Colonic mucosa (tissue), 4 donors: ENCODE measurements around the gene ARHGAP32. TPM values are rescaled to one million over a fixed set of nuclear protein-coding genes. Genes with fewer than 3 reads are reported as not detected.

ENCODE experiments used
- DNase-seq: peaks from one replicate; pipeline ENCODE4 v3.0.0-alpha.2; 2020
- H3K27ac ChIP-seq: fragments of 200-600 bp; one replicate; pipeline ENCODE4 v1.8.0; 2021
- H3K27me3 ChIP-seq: fragments of 200-600 bp; one replicate; pipeline ENCODE4 v1.8.0; 2021
- H3K36me3 ChIP-seq: fragments of 200-600 bp; one replicate; pipeline ENCODE4 v1.8.0; 2021
- H3K4me1 ChIP-seq: fragments of 200-600 bp; one replicate; pipeline ENCODE4 v1.8.0; 2021; ENCODE audit warnings: mild to moderate bottlenecking
- H3K4me3 ChIP-seq: fragments of 200-600 bp; one replicate; pipeline ENCODE4 v1.8.0; 2021
- H3K9ac ChIP-seq, 2 donors: one replicate each; pipeline ENCODE4 v1.7.0; 2013; ENCODE audit warnings: control low read depth in 2 of 2, low read depth in 2 of 2, low read length in 2 of 2
- H3K9me3 ChIP-seq: fragments of 200-600 bp; one replicate; pipeline ENCODE4 v1.8.0; 2021
- CTCF ChIP-seq: fragments of 200-600 bp; IDR thresholded peaks from one replicate; pipeline ENCODE4 v1.8.0; 2022; ENCODE audit warnings: antibody characterized with exemption, mild to moderate bottlenecking
- intact Hi-C: fragments of 100-400 bp; cut with DNase I; formaldehyde crosslinking; loops from one replicate; pipeline ENCODE4 v1.14.1; 2022
- total RNA-seq, 2 donors: library from RNA; stranded (reverse); fragmentation: NEBNext Ultra II Directional in 1 of 2; extraction: Animal tissue kit (Norgen Biotek cat#: 25700) in 1 of 2; gene quantifications; one replicate each; pipeline ENCODE4 v1.2.1, GENCODE V29; 2021
- donor health status: healthy.
- donor health status: DM: no; HTN: no; CAD: no.
- donor health status: DM: no; HTN: no; CAD: no.

ARHGAP32 gene
- total RNA-seq, 2 donors from 2014 or later: 52.6 to 65.7 TPM

GRCh38 chr11:128942817-128943427 is 249.2 kb downstream of the ARHGAP32 start, which contains the start of gene TP53AIP1:
TSS of gene TP53AIP1 (minus strand) at chr11:128942871. CDS start at chr11:128937818, 5,053 bp downstream.
- Histone ChIP-seq H3K27me3 (no peaks in the 10 kb centered on the region), H3K9ac (no peak within 1 kb of the TSS), H3K36me3 (no peaks in the 10 kb centered on the region), H3K4me1 (no peaks in the 10 kb centered on the region), H3K9me3 (no peaks in the 10 kb centered on the region), H3K4me3 (no peak within 1 kb of the TSS), H3K27ac (no peak within 1 kb of the TSS)
- DNase-seq: no peak
- no peak for TF ChIP-seq CTCF
- intact Hi-C loops: no loop called here

- intact Hi-C loops: no loop called here
- H3K4me3 ChIP-seq: no peak overlapping the region
- no peaks in the 10 kb centered on the region for H3K9me3 ChIP-seq
- no peaks in the 10 kb centered on the region for H3K27me3 ChIP-seq
- H3K9ac ChIP-seq: no peak overlapping the region
- no peak overlapping the region for H3K27ac ChIP-seq
- no peaks in the 10 kb centered on the region for H3K36me3 ChIP-seq
- no peak for DNase-seq
- no peaks in the 10 kb centered on the region for H3K4me1 ChIP-seq
- no peak for TF ChIP-seq CTCF
Measured at GRCh38 chr11:128942272-128942612, 249.9 kb downstream of the ARHGAP32 start.

GRCh38 chr11:128941573-128942271 is 250.4 kb downstream of the ARHGAP32 start:
- no peak overlapping the region for H3K4me3 ChIP-seq
- no peak for DNase-seq
- no peaks in the 10 kb centered on the region for H3K4me1 ChIP-seq
- H3K9ac ChIP-seq: no peak overlapping the region
- no peaks in the 10 kb centered on the region for H3K9me3 ChIP-seq
- no peaks in the 10 kb centered on the region for H3K27me3 ChIP-seq
- H3K36me3 ChIP-seq: no peaks in the 10 kb centered on the region
- no peak overlapping the region for H3K27ac ChIP-seq
- intact Hi-C loops: no loop called here
- TF ChIP-seq CTCF: no peak

GRCh38 chr11:128941110-128941509 is 251.0 kb downstream of the ARHGAP32 start:
- Histone ChIP-seq H3K27me3 (no peaks in the 10 kb centered on the region), H3K36me3 (no peaks in the 10 kb centered on the region), H3K9me3 (no peaks in the 10 kb centered on the region), H3K9ac (no peak overlapping the region), H3K4me3 (no peak overlapping the region), H3K4me1 (no peaks in the 10 kb centered on the region), H3K27ac (no peak overlapping the region)
- DNase-seq: no peak
- intact Hi-C loops: no loop called here
- no peak for TF ChIP-seq CTCF

- Histone ChIP-seq H3K4me1 (no peaks in the 10 kb centered on the region), H3K27ac (no peak overlapping the region), H3K36me3 (no peaks in the 10 kb centered on the region), H3K9ac (no peak overlapping the region), H3K27me3 (no peaks in the 10 kb centered on the region), H3K4me3 (no peak overlapping the region), H3K9me3 (no peaks in the 10 kb centered on the region)
- DNase-seq: no peak
- no peak for TF ChIP-seq CTCF
- intact Hi-C loops: no loop called here
Measured at GRCh38 chr11:128940603-128941002, 251.5 kb downstream of the ARHGAP32 start.
